Adrenal gland (tissue), 12 donors: ENCODE measurements around the gene ORMDL3. TPM values are rescaled to one million over a fixed set of nuclear protein-coding genes. Genes with fewer than 3 reads are reported as not detected.

ENCODE experiments used
- DNase-seq, 7 donors: peaks; one replicate each; pipeline ENCODE4 v3.0.0-alpha.2; 2019 to 2020
- H3K27ac ChIP-seq, 5 donors: fragments of 200-600 bp; sonication (generic) in 4 of 5; 1 replicate in 3 of 5; 2 replicates in 2 of 5; pipeline versions ENCODE4 v1.5.1 to v1.8.0; 2016 to 2020; ENCODE audit warnings: mild to moderate bottlenecking in 1 of 5
- H3K27me3 ChIP-seq: fragments of 200-600 bp; 2 replicates; pipeline ENCODE4 v1.8.0; 2021
- H3K36me3 ChIP-seq, 2 donors: fragments of 200-600 bp; replicated peaks in 1 of 2; 1 replicate in 1 of 2; 2 replicates in 1 of 2; pipeline versions ENCODE4 v1.5.1 to v1.8.0; 2018 to 2022
- H3K4me1 ChIP-seq, 2 donors: fragments of 200-600 bp; replicated peaks in 1 of 2; 1 replicate in 1 of 2; 2 replicates in 1 of 2; pipeline versions ENCODE4 v1.5.1 to v1.8.0; 2018 to 2021
- H3K4me3 ChIP-seq, 4 donors: fragments of 200-600 bp; sonication (generic) in 3 of 4; one replicate each; pipeline ENCODE4 v1.5.1; 2016 to 2018
- H3K9me3 ChIP-seq, 3 donors: fragments of 200-600 bp; sonication (generic) in 1 of 3; replicated peaks in 1 of 3; 1 replicate in 2 of 3; 2 replicates in 1 of 3; pipeline versions ENCODE4 v1.5.1 to v1.8.0; 2016 to 2021
- POLR2A ChIP-seq, 2 donors: fragments of 450-650 bp; IDR thresholded peaks; one replicate each; pipeline ENCODE4 v1.6.1; 2017; ENCODE audit warnings: antibody characterized with exemption in 2 of 2, mild to moderate bottlenecking in 2 of 2, moderate library complexity in 1 of 2
- WGBS, 4 donors: extraction: QIAGEN DNeasy Blood & Tissue Kit in 2 of 4; methylation state at CpG; one replicate each; pipeline versions ENCODE4 v1.1.5 to v1.1.7; 2013 to 2017; 5-methylcytosine and 5-hydroxymethylcytosine counted together
- intact Hi-C, 2 donors: fragments of 100-400 bp; cut with DNase I; formaldehyde crosslinking; loops; one replicate each; pipeline versions ENCODE4 v1.14.1 to v1.15.0; 2022 to 2023
- polyA plus RNA-seq, 3 donors: library from polyadenylated mRNA; stranded (reverse); fragments of 200-250 nt in 2 of 3; fragments of 350-450 nt in 1 of 3; fragmentation: Illumina TruSeq in 1 of 3; extraction: RNeasy Lipid Tissue Mini Kit (QIAGEN cat#74804) in 1 of 3; gene quantifications; one replicate each; pipeline ENCODE4 v1.2.3, GENCODE V29; 2013 to 2014
- total RNA-seq, 9 donors: library from RNA; depleted of rRNA in 4 of 9; stranded (reverse); fragments of >200 nt in 4 of 9; fragments of 120-200 nt in 1 of 9; fragmentation: NEBNext Ultra II Directional in 1 of 9; extraction: Animal tissue kit (Norgen Biotek cat#: 25700) in 1 of 9; gene quantifications; one replicate each; pipeline versions ENCODE4 v1.1.0 to v1.2.4, GENCODE V29; 2013 to 2023
- TF ChIP-seq, protein P1 (sequence below), 6 experiments: fragments of 450-650 bp in 4 of 6; fragments of 200-600 bp in 2 of 6; sonication (generic) in 1 of 6; IDR thresholded peaks; 1 replicate in 5 of 6; 2 replicates in 1 of 6; pipeline versions ENCODE4 v1.5.1 to v1.8.0; 2016 to 2021; ENCODE audit warnings: antibody characterized with exemption in 6 of 6, mild to moderate bottlenecking in 2 of 6, moderate library complexity in 1 of 6
- donor health status: healthy with polysubstance abuse.
- donor health status: Bipolar disorder and iron deficiency.
- donor health status: DM: yes; HTN: yes; CAD: no.
- donor health status: DM: no; HTN: no; CAD: no.
- donor health status: DM: no; HTN: no; CAD: no.
- donor health status: DM: yes; HTN: yes; CAD: no.

Gene ORMDL3
- total and polyA plus RNA-seq, 12 donors, result 29.1 to 102 (median 51.9) TPM

DNA sequence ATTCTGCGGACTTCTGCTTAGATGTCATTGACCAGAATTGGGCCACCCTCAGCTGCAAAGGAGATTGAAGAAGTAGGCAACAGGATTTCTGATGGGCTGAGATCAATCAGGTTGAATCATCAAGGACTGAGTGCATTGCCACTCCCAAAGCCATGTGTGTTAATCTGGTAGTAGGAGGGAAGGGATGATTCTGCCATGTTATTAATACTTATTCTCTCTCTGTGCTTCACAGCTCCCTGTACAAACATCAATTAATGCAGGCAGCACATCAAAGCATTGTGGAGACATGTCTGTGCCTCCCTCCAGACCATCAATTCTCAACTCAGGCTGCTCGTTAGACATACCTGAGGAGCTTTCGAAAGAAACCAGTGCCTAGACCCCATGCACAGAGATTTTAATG is 11.7 kb upstream of the ORMDL3 start:
- intact Hi-C loops, result no loop called here
- H3K4me3 ChIP-seq, result no peak overlapping the region
- H3K27ac ChIP-seq, result no peak overlapping the region
- H3K36me3 ChIP-seq, result no peaks in the 10 kb centered on the region
- no peaks in the 10 kb centered on the region for H3K9me3 ChIP-seq
- TF ChIP-seq, protein P1, sequence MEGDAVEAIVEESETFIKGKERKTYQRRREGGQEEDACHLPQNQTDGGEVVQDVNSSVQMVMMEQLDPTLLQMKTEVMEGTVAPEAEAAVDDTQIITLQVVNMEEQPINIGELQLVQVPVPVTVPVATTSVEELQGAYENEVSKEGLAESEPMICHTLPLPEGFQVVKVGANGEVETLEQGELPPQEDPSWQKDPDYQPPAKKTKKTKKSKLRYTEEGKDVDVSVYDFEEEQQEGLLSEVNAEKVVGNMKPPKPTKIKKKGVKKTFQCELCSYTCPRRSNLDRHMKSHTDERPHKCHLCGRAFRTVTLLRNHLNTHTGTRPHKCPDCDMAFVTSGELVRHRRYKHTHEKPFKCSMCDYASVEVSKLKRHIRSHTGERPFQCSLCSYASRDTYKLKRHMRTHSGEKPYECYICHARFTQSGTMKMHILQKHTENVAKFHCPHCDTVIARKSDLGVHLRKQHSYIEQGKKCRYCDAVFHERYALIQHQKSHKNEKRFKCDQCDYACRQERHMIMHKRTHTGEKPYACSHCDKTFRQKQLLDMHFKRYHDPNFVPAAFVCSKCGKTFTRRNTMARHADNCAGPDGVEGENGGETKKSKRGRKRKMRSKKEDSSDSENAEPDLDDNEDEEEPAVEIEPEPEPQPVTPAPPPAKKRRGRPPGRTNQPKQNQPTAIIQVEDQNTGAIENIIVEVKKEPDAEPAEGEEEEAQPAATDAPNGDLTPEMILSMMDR (IDR thresholded peaks at IDR 0.05), result no peak
- no peak for TF ChIP-seq POLR2A (IDR thresholded peaks at IDR 0.05)
- peaks cover 8% of the 10 kb centered on the region for H3K27me3 ChIP-seq
- no peaks in the 10 kb centered on the region for H3K4me1 ChIP-seq
- WGBS, 4 donors, result 80 to 93% (median 87%) methylated on average over 3 of the region's 3 CpGs
- no peak for DNase-seq

DNA sequence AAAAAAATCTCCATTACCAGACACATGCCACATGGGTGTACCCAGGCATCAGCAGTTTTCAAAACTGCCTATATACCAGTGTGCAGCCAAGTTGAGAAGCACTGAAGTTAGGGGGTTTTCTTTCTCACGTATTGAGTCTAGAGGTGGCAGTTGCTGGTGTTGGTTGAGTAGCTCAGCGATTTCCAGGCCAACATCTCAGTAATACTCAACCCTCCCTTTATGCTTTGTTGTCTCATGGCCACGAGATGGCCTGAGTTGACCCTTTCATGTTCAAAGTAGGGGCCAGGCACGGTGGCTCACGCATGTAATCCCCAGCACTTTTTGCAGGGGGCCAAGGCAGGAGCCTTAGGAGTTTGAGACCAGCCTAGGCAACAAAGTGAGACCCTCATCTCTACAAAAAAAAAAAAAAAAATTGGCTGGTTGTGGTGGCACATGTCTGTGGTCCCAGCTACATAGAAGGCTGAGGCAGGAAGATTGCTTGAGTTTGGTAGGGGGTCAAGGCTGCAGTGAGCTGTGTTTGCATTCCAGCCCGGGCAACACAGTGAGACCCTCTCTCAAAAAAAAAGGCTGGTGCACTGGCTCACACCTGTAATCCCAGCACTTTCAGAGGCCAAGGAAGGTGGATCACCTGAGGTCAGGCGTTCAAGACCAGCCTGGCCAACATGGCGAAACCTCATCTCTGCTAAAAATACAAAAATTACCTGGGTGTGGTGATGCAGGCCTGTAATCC is 10.9 kb upstream of the ORMDL3 start:
- DNase-seq, result no peak
- no peaks in the 10 kb centered on the region for H3K9me3 ChIP-seq
- no peak overlapping the region for H3K4me3 ChIP-seq
- TF ChIP-seq POLR2A (IDR thresholded peaks at IDR 0.05), result no peak
- TF ChIP-seq, protein P1 (IDR thresholded peaks at IDR 0.05), result no peak
- intact Hi-C loops, result no loop called here
- 59 to 79% (median 62%) methylated on average over 7 to 8 of the region's 8 CpGs for WGBS, 4 donors
- peaks cover 4% of the 10 kb centered on the region for H3K27me3 ChIP-seq
- no peaks in the 10 kb centered on the region for H3K36me3 ChIP-seq
- no peak overlapping the region for H3K27ac ChIP-seq
- H3K4me1 ChIP-seq, result no peaks in the 10 kb centered on the region

DNA sequence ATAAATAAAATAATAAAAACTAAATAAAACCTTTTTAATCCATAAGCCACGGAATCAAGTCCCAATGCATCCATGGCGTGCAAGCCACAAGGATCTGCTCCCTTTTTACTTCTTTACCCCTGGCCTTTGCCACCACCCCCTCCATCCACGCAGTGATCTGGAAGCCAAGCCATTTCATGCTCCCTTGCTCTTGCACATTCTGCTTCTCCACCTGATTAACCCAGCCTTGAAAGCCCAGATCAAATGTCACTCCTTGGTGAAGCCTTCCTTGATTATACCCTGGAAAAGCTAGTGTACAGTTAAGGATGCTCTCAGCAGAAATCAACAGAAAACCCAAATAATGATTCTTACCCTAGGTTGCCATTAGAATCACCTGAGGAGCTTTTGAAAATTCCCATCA is 10.0 kb upstream of the ORMDL3 start:
- no peaks in the 10 kb centered on the region for H3K36me3 ChIP-seq
- DNase-seq, result no peak
- H3K27me3 ChIP-seq, result peaks cover 4% of the 10 kb centered on the region
- intact Hi-C loops, result no loop called here
- no peak overlapping the region for H3K4me3 ChIP-seq
- no peaks in the 10 kb centered on the region for H3K4me1 ChIP-seq
- no peaks in the 10 kb centered on the region for H3K9me3 ChIP-seq
- no peak overlapping the region for H3K27ac ChIP-seq
- WGBS, 4 donors, result 79 to 93% (median 86%) methylated on average over 3 of the region's 3 CpGs
- TF ChIP-seq, protein P1 (IDR thresholded peaks at IDR 0.05), result no peak
- TF ChIP-seq POLR2A (IDR thresholded peaks at IDR 0.05), result no peak

DNA sequence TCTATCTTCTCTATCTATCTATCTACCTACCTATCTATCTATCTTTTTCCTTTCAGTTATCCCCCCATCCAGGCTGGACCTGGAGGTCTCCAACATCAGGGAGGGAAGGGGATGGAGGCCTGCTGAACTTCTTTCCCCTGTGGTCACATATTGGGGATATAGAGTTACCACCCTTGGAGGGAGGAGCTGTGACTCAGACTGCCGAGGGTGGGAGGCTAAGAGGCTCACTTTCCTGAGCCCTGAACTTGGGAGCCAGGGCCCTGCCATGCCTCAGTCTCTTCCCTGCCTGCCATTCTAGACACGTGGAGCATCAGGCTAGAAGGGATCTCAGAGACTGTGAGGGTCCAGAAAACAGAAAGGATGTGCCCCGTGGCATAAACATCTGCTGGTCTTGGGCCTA is 8.5 kb upstream of the ORMDL3 start:
- no peak overlapping the region for H3K27ac ChIP-seq
- H3K4me3 ChIP-seq, result no peak overlapping the region
- peaks cover 4% of the 10 kb centered on the region for H3K27me3 ChIP-seq
- no peak for DNase-seq
- H3K9me3 ChIP-seq, result no peaks in the 10 kb centered on the region
- no peaks in the 10 kb centered on the region for H3K4me1 ChIP-seq
- TF ChIP-seq, protein P1 (IDR thresholded peaks at IDR 0.05), result no peak
- no peak for TF ChIP-seq POLR2A (IDR thresholded peaks at IDR 0.05)
- 62 to 65% (median 62%) methylated on average over 3 of the region's 3 CpGs; no CpG with 5 or more reads in 1 of the 4 donors for WGBS, 4 donors
- H3K36me3 ChIP-seq, result no peaks in the 10 kb centered on the region
- intact Hi-C loops, result no loop called here
